Activated CD4-positive, alpha-beta memory T cell treated with anti-CD3 and anti-CD28 coated beads for 36 hours (primary cell): ENCODE data around the gene DCAF10. TPM values are rescaled to one million over a fixed set of nuclear protein-coding genes. Genes with fewer than 3 reads are reported as not detected.
A peak's percentile ranks its signal among the peaks of the same experiment; 100 is the strongest.

ENCODE experiments used
- CTCF ChIA-PET: fragments of 350-600 bp; sonication (Branson Sonifier 250); formaldehyde crosslinking; loops from one replicate; lab custom pipeline; 2021; ENCODE audit warnings: antibody characterized with exemption, inconsistent platforms; lab: Charles Lee
- POLR2A ChIA-PET: fragments of 350-600 bp; sonication (Branson Sonifier 250); formaldehyde crosslinking; loops from one replicate; lab custom pipeline; 2021; ENCODE audit warnings: antibody characterized with exemption; lab: Charles Lee
- DNase-seq: peaks from one replicate; pipeline ENCODE4 v3.0.0-alpha.2; 2020
- H3K27ac Mint-ChIP-seq: one replicate; pipeline ENCODE4 v1.8.0; 2021; ENCODE audit warnings: mixed read lengths
- H3K27me3 Mint-ChIP-seq: one replicate; pipeline ENCODE4 v1.8.0; 2021; ENCODE audit warnings: mixed read lengths
- H3K36me3 Mint-ChIP-seq: one replicate; pipeline ENCODE4 v1.8.0; 2021; ENCODE audit warnings: mixed read lengths
- H3K4me1 Mint-ChIP-seq: one replicate; pipeline ENCODE4 v1.8.0; 2021; ENCODE audit warnings: low read depth, mixed read lengths
- H3K4me3 Mint-ChIP-seq: one replicate; pipeline ENCODE4 v1.8.0; 2021; ENCODE audit warnings: mild to moderate bottlenecking, mixed read lengths
- H3K9me3 Mint-ChIP-seq: one replicate; pipeline ENCODE4 v1.8.0; 2021; ENCODE audit warnings: mixed read lengths
- intact Hi-C: fragments of 100-400 bp; cut with micrococcal nuclease; formaldehyde crosslinking; loops from one replicate; pipeline ENCODE4 v1.15.1; 2023
- total RNA-seq, 2 experiments: library from RNA; stranded (reverse); gene quantifications; one replicate each; pipeline ENCODE4 v1.2.3, GENCODE V29; 2021

DCAF10 gene
- total RNA-seq, 2 experiments from 2014 or later: 13.8 to 17.2 TPM

DNA sequence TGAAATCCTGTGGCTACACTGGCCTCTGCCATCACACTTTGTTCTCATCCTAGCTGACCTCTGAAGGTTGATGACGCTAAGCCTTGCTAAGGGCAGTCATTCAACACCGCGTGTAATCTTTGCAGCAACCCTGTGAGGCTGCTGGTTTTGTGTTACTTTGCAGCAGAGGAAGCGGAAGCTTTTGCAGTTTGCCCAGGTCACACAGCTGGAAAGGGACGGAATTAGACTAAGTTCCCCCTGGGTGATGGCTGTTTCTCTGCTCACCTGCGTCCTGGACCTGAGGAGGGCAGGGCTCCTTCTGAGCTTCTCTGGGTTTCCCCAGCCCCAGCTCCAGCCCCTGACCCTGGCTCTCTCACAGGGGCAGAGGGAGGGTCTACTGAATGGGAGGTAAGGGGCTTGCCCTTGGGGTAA lies 110.7 kb downstream of the DCAF10 start:
- CTCF ChIA-PET: interaction anchor here (0.9 to 6.3 kb wide), 4 partner anchors 157 to 761 kb away, joined by 3 to 107 read pairs (median 44); partner anchors contain the start of gene SHB
- no peak overlapping the region for H3K27ac Mint-ChIP-seq
- H3K36me3 Mint-ChIP-seq: no peaks in the 10 kb centered on the region
- H3K27me3 Mint-ChIP-seq: no peaks in the 10 kb centered on the region
- H3K4me1 Mint-ChIP-seq: no peaks in the 10 kb centered on the region
- H3K9me3 Mint-ChIP-seq: no peaks in the 10 kb centered on the region
- no peak overlapping the region for H3K4me3 Mint-ChIP-seq
- DNase-seq: no peak
- intact Hi-C loops: loop anchor here (5.0 to 10.0 kb wide), 2 partner anchors 176 to 454 kb away; no protein-coding TSS in a partner anchor
- POLR2A ChIA-PET: no interaction called here

DNA sequence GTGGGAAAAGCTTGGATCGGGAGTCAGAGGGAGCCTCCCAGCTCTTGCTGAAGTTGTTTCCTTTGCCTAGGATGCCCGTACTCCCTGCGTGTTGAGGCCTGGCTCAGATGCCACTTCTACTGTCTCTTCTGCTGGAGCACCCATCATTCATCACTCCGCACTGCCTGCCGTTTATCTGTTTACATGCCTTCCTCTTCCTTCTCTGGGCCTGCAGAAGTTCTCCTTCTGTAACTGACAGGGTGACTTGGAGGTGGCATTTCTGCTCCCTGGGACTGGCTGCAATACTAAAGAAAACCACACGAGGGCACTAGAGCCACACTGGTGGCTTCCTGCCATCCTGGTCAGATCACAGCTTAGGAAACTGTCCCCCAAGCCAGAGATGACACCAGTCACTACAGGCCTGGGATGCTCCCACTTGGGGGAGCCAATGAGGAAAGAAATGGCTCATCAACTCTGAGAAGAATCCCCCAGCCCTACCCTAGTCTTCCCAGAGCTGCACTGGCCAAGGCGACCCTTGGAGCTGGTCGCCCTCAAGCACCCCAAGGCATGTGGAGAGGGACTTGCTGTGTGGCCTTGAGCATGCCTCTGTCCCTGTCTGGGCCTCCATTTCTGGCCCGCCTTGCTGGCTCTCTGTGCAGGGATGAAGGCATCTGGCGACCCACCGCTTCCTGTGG lies 113.0 kb downstream of the DCAF10 start:
- intact Hi-C loops: loop anchor here (1.0 to 10.0 kb wide), 5 partner anchors 174 to 520 kb away; no protein-coding TSS in a partner anchor
- ChIA-PET POLR2A (interaction anchor here (0.9 kb wide), 1 partner anchor 20 kb away, joined by 3 read pairs; no protein-coding TSS in a partner anchor), CTCF (interaction anchor here (0.6 to 6.3 kb wide), 48 partner anchors 11 to 856 kb away, joined by 3 to 107 read pairs (median 4); partner anchors contain the start of genes ALDH1B1, SHB and SLC25A51)
- H3K27ac Mint-ChIP-seq: no peak overlapping the region
- H3K36me3 Mint-ChIP-seq: no peaks in the 10 kb centered on the region
- peak; percentile 88 for DNase-seq
- no peak overlapping the region for H3K4me3 Mint-ChIP-seq
- H3K9me3 Mint-ChIP-seq: no peaks in the 10 kb centered on the region
- no peaks in the 10 kb centered on the region for H3K27me3 Mint-ChIP-seq
- H3K4me1 Mint-ChIP-seq: no peaks in the 10 kb centered on the region

DNA sequence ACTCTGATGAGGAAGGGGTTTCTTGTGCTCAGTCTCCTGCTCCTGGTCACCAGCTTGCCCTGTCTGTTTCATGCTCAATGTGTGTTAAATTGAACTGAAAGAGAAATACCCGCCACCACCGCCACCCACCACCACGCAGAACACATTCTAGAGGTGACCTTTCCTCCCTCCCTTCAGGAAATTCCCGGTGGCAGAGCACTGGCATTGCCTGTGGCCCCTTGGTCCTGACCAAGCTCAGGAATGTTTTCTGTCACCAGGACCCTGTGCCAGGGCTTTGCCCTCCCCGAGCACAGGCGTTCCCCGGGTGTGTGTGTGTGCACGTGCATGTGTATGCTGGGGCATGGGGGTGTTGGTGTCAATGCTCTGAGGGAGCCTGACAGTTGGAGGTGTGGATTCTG lies 113.6 kb downstream of the DCAF10 start:
- Mint-ChIP-seq H3K4me1 (no peaks in the 10 kb centered on the region), H3K27me3 (no peaks in the 10 kb centered on the region), H3K27ac (no peak overlapping the region), H3K9me3 (no peaks in the 10 kb centered on the region), H3K36me3 (no peaks in the 10 kb centered on the region), H3K4me3 (no peak overlapping the region)
- POLR2A ChIA-PET: interaction anchor here (0.9 kb wide), 1 partner anchor 20 kb away, joined by 3 read pairs; no protein-coding TSS in a partner anchor
- DNase-seq: no peak
- intact Hi-C loops: loop anchor here (5.0 to 10.0 kb wide), 2 partner anchors 173 to 451 kb away; no protein-coding TSS in a partner anchor
- CTCF ChIA-PET: interaction anchor here (0.6 to 6.3 kb wide), 42 partner anchors 10 to 758 kb away, joined by 3 to 107 read pairs (median 4); partner anchors contain the start of genes ALDH1B1, SHB and SLC25A51

DNA sequence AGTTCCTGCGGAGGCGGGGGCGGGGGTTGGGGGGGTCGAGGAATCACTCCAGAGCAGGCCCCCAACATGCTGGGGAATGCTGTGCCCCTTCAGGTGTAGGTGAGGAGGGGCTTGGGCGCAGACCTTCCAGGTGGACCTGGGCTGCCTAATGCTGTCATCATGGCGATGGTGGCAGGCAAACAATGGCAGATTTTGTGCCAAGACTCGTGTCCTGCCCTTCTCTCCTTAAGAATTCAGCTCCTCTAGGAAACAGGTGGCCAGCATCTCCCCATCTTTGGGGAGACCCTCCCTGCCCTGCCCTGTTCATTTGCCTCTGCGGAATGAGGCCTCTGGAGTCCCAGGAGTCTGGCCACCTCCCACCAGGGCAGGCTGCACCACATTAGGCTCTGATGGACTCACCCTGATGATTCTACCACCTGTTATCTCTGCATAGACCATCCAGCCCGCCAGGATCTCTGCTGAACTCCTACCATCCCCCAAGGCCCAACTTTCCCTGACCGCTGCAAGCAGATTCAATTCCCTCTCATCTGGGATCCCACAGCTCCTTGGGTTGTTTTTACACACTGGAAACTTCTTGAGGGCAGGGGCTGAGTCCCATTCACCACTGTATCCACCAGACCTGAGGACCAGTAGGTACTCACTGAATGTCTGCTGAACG lies 114.2 kb downstream of the DCAF10 start:
- no peaks in the 10 kb centered on the region for H3K27me3 Mint-ChIP-seq
- no peaks in the 10 kb centered on the region for H3K36me3 Mint-ChIP-seq
- no peak for DNase-seq
- H3K27ac Mint-ChIP-seq: no peak overlapping the region
- no peaks in the 10 kb centered on the region for H3K9me3 Mint-ChIP-seq
- no peak overlapping the region for H3K4me3 Mint-ChIP-seq
- H3K4me1 Mint-ChIP-seq: no peaks in the 10 kb centered on the region
- intact Hi-C loops: loop anchor here (5.0 to 10.0 kb wide), 2 partner anchors 172 to 450 kb away; no protein-coding TSS in a partner anchor
- CTCF ChIA-PET: interaction anchor here (0.9 to 6.3 kb wide), 17 partner anchors 10 to 519 kb away, joined by 3 to 107 read pairs (median 5); partner anchors contain the start of genes ALDH1B1 and SLC25A51
- POLR2A ChIA-PET: no interaction called here

DNA sequence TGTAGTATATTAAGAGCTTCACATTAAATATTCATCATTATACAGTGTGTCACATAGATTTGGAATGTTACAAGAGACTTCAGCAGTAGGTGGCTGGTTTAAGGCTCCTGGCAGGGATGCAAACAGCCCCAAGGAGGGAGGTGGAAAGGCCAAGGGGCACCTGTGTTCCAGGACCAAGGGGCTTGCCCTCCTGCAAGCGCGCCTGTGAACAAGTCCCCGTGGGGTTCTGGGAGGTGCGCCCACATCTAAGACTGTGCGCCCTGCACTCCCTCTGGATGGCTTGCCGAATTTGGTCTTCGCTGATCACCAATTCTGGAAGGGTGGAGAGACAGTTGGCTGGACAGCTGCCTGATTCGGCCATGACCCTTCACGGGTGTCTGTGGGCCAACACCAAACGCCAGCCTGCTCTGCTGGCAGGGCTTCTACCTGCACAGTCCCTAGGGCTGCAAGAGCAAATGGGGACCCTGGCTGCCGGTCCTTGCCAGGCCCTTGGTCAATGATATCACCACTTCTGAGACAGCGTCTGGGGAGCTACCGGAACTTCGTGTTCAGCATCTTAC lies 115.4 kb downstream of the DCAF10 start:
- Mint-ChIP-seq H3K4me1 (no peaks in the 10 kb centered on the region), H3K4me3 (no peak overlapping the region), H3K27ac (no peak overlapping the region), H3K36me3 (no peaks in the 10 kb centered on the region), H3K27me3 (no peaks in the 10 kb centered on the region), H3K9me3 (no peaks in the 10 kb centered on the region)
- CTCF ChIA-PET: interaction anchor here (0.9 to 6.3 kb wide), 5 partner anchors 12 to 517 kb away, joined by 3 to 107 read pairs (median 32); no protein-coding TSS in a partner anchor
- intact Hi-C loops: loop anchor here (10.0 kb wide), 1 partner anchor 449 kb away; no protein-coding TSS in a partner anchor
- POLR2A ChIA-PET: no interaction called here
- DNase-seq: no peak

DNA sequence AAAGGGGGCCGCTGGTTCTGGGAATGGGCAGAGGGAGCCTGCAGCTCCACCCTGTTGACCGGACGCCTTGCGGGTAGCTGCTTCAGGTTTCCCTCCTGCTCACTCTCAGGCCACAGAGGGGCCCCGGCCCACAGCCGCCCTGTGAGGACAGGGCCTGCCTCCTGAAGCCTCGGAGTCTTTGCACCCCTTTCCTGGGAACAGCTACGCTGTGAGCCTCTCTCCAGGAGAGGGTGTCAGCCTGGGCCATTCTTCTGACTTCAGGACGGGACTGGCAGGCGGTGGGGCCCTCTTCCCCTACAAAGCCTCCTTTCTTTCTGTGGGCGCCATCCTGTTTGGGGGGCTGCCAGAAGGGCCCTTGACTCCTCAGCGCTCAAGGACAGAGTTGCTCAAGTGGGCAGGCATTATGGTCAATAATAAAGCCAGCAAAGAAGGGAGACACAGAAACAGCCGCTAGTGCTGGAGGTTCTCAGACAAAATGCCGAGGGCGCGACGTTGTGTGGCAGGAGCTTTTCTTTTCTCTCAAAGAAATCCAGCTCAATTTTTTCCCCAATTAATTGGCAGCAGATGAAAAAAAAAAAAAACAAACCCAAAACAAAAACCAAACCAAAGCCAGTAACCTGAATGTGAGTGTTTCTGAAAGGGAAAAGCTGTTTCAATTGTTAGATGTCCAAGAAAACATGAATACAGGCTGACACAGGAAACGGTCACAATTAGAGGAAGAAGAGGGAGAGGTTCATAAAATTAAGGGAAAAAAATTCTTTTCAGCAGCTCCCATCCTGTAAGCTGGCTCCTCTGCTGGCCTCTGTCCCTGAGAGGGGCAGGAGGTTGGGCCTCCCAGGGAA lies 116.1 kb downstream of the DCAF10 start:
- Mint-ChIP-seq H3K27me3 (no peaks in the 10 kb centered on the region), H3K9me3 (no peaks in the 10 kb centered on the region), H3K27ac (no peak overlapping the region), H3K4me1 (no peaks in the 10 kb centered on the region), H3K4me3 (no peak overlapping the region), H3K36me3 (no peaks in the 10 kb centered on the region)
- CTCF ChIA-PET: interaction anchor here (0.9 kb wide), 1 partner anchor 243 kb away, joined by 3 read pairs; no protein-coding TSS in a partner anchor
- POLR2A ChIA-PET: no interaction called here
- intact Hi-C loops: loop anchor here (10.0 kb wide), 1 partner anchor 448 kb away; no protein-coding TSS in a partner anchor
- DNase-seq: no peak

Other genes starting within 250 kb of the DCAF10 start
- 1 to 10 TPM; 3.6 to 3.9 TPM for gene FBXO10, start 224.4 kb upstream of the DCAF10 start, total RNA-seq
- 100 to 1,000 TPM; 146 to 147 TPM for gene TOMM5, start 208.2 kb upstream of the DCAF10 start, total RNA-seq
- gene FRMPD1, start 149.8 kb upstream of the DCAF10 start, total RNA-seq: not detected
- 10 to 100 TPM in 1 of 2 experiments, 1 to 10 TPM in 1; 8.7 to 11.5 TPM for gene TRMT10B, start 47.0 kb upstream of the DCAF10 start, total RNA-seq
- gene EXOSC3, start 15.7 kb upstream of the DCAF10 start, total RNA-seq: 10 to 100 TPM; 97.5 to 97.9 TPM
- 10 to 100 TPM; 24.0 to 25.8 TPM for gene SLC25A51, start 103.3 kb downstream of the DCAF10 start, total RNA-seq